Activated CD8-positive, alpha-beta memory T cell treated with anti-CD3 and anti-CD28 coated beads for 24 hours (primary cell): Measurements from ENCODE around the gene SRRM5.
"Not testable (repeated sequence)": the region's sequence is repeated elsewhere in the genome, so short reads cannot be mapped to it uniquely, and the experiment has no call there.

Source experiments
- DNase-seq: peaks from one replicate; pipeline ENCODE4 v3.0.0-alpha.2; 2020

SRRM5 gene

GRCh38 chr19:43611788-43612187, at the start of gene SRRM5:
Gene SRRM5, plus strand, starts transcription at chr19:43612088. Its CDS starts 34 bp downstream, at chr19:43612122.
- no peak for DNase-seq

GRCh38 chr19:43562226-43562697, 49.6 kb upstream of the SRRM5 start:
- DNase-seq, result no peak

- peak; percentile 87 for DNase-seq
These were observed 49.1 kb upstream of the SRRM5 start for GRCh38 chr19:43562698-43563241.

GRCh38 chr19:43563816-43564457, 48.0 kb upstream of the SRRM5 start:
- DNase-seq, result no peak

- DNase-seq, result no peak
These were observed 47.1 kb upstream of the SRRM5 start for GRCh38 chr19:43564800-43565199.

GRCh38 chr19:43569657-43570056, 42.2 kb upstream of the SRRM5 start:
- no peak for DNase-seq

GRCh38 chr19:43570174-43570791, 41.6 kb upstream of the SRRM5 start:
- no peak for DNase-seq

GRCh38 chr19:43572171-43572588, 39.7 kb upstream of the SRRM5 start:
- DNase-seq, result no peak

GRCh38 chr19:43574424-43575155, 37.3 kb upstream of the SRRM5 start:
- DNase-seq, result no peak

- peak; percentile 94 for DNase-seq
These were observed 36.5 kb upstream of the SRRM5 start, which contains the start of the genes PINLYP and XRCC1 for GRCh38 chr19:43575156-43575950. Gene PINLYP, plus strand, starts transcription at chr19:43575801. Its CDS starts 1,391 bp downstream, at chr19:43577192. Gene XRCC1, minus strand, starts transcription at chr19:43575527. Its CDS starts 69 bp downstream, at chr19:43575458.

- DNase-seq, result peak; percentile 63
These were observed 35.7 kb upstream of the SRRM5 start for GRCh38 chr19:43575955-43576878.

GRCh38 chr19:43578787-43579186, 33.1 kb upstream of the SRRM5 start:
- no peak for DNase-seq

GRCh38 chr19:43581467-43581866, 30.4 kb upstream of the SRRM5 start:
- no peak for DNase-seq

GRCh38 chr19:43582495-43582894, 29.4 kb upstream of the SRRM5 start:
- DNase-seq, result no peak

- no peak for DNase-seq
These were observed 27.4 kb upstream of the SRRM5 start for GRCh38 chr19:43584484-43584883.

- no peak for DNase-seq
These were observed 25.5 kb upstream of the SRRM5 start for GRCh38 chr19:43586346-43586745.

- not testable (repeated sequence) for DNase-seq
These were observed 24.9 kb upstream of the SRRM5 start for GRCh38 chr19:43587029-43587428.

- no peak for DNase-seq
These were observed 22.6 kb upstream of the SRRM5 start for GRCh38 chr19:43589277-43589676.

GRCh38 chr19:43589678-43590077, 22.2 kb upstream of the SRRM5 start:
- no peak for DNase-seq

- no peak for DNase-seq
These were observed 19.8 kb upstream of the SRRM5 start for GRCh38 chr19:43591904-43592772.
